HUES48 (cell line): ENCODE results near the gene PCDHA1.
"Not testable (repeated sequence)": the region's sequence is repeated elsewhere in the genome, so short reads cannot be mapped to it uniquely, and the experiment has no call there.

Source experiments
- H3K27ac ChIP-seq: one replicate; pipeline ENCODE4 v1.7.0; 2013; ENCODE audit warnings: low read depth, low read length, inconsistent platforms
- H3K27me3 ChIP-seq: 2 replicates; pipeline ENCODE4 v1.6.1; 2013; ENCODE audit warnings: mild to moderate bottlenecking, low read length; ENCODE audit not compliant: control insufficient read depth, insufficient read depth
- H3K36me3 ChIP-seq: 2 replicates; pipeline ENCODE4 v1.6.1; 2013; ENCODE audit warnings: low read length; ENCODE audit not compliant: control insufficient read depth, insufficient read depth
- H3K4me1 ChIP-seq: 2 replicates; pipeline ENCODE4 v1.6.1; 2013; ENCODE audit warnings: mild to moderate bottlenecking, low read length; ENCODE audit not compliant: control insufficient read depth, insufficient read depth
- H3K4me3 ChIP-seq: 2 replicates; pipeline ENCODE4 v1.5.1; 2013; ENCODE audit warnings: mild to moderate bottlenecking, low read depth, low read length
- H3K9ac ChIP-seq: 2 replicates; pipeline ENCODE4 v1.6.1; 2013; ENCODE audit warnings: mild to moderate bottlenecking, low read depth, low read length, moderate library complexity
- H3K9me3 ChIP-seq: 2 replicates; pipeline ENCODE4 v1.6.1; 2013; ENCODE audit warnings: low read length; ENCODE audit not compliant: control insufficient read depth, insufficient read depth

PCDHA1 gene

GRCh38 chr5:140835622-140836510 lies 49.9 kb downstream of the PCDHA1 start:
- Histone ChIP-seq H3K9ac (no peak overlapping the region), H3K27me3 (no peaks in the 10 kb centered on the region), H3K36me3 (no peaks in the 10 kb centered on the region), H3K4me3 (no peak overlapping the region), H3K4me1 (no peaks in the 10 kb centered on the region), H3K27ac (no peak overlapping the region), H3K9me3 (peaks cover 9% of the 10 kb centered on the region; the same call in 1 of the 2 replicates)

- Histone ChIP-seq H3K4me3 (no peak within 1 kb of the TSS), H3K9ac (no peak within 1 kb of the TSS), H3K36me3 (no peaks in the 10 kb centered on the region), H3K9me3 (no peaks in the 10 kb centered on the region), H3K27me3 (no peaks in the 10 kb centered on the region), H3K27ac (no peak within 1 kb of the TSS), H3K4me1 (no peaks in the 10 kb centered on the region)
Measured at GRCh38 chr5:140840978-140841962, 55.3 kb downstream of the PCDHA1 start, which contains the start of gene PCDHA8. Gene PCDHA8, plus strand, starts transcription at chr5:140841187. Its CDS starts 135 bp downstream, at chr5:140841322.

GRCh38 chr5:140842798-140843733 lies 57.1 kb downstream of the PCDHA1 start:
- Histone ChIP-seq H3K4me1 (no peaks in the 10 kb centered on the region), H3K9ac (no peak overlapping the region), H3K9me3 (no peaks in the 10 kb centered on the region), H3K27me3 (no peaks in the 10 kb centered on the region), H3K27ac (no peak overlapping the region), H3K4me3 (no peak overlapping the region), H3K36me3 (no peaks in the 10 kb centered on the region)

- H3K27me3 ChIP-seq, H3K36me3 ChIP-seq, H3K9ac ChIP-seq, H3K9me3 ChIP-seq, H3K27ac ChIP-seq, H3K4me3 ChIP-seq, H3K4me1 ChIP-seq: not testable (repeated sequence)
Measured at GRCh38 chr5:140848139-140849102, 62.5 kb downstream of the PCDHA1 start, which contains the start of gene PCDHA9. Gene PCDHA9, plus strand, starts transcription at chr5:140848382. Its CDS starts 114 bp downstream, at chr5:140848496.

GRCh38 chr5:140849831-140850634 lies 64.1 kb downstream of the PCDHA1 start:
- not testable (repeated sequence) for H3K27ac ChIP-seq, H3K36me3 ChIP-seq, H3K9ac ChIP-seq

GRCh38 chr5:140855772-140856674 lies 70.1 kb downstream of the PCDHA1 start, which contains the start of gene PCDHA10:
Gene PCDHA10, plus strand, starts transcription at chr5:140855897. Its CDS starts 152 bp downstream, at chr5:140856049.
- Histone ChIP-seq H3K27me3 (no peaks in the 10 kb centered on the region), H3K27ac (no peak within 1 kb of the TSS), H3K36me3 (no peaks in the 10 kb centered on the region), H3K9me3 (peaks cover 6% of the 10 kb centered on the region), H3K4me3 (peak within 1 kb of the TSS; percentile 73), H3K4me1 (no peaks in the 10 kb centered on the region), H3K9ac (peak within 1 kb of the TSS; percentile 72)

More at GRCh38 chr5:140849831-140850634, 64.1 kb downstream of the PCDHA1 start:
- H3K4me3 ChIP-seq, H3K4me1 ChIP-seq, H3K9me3 ChIP-seq, H3K27me3 ChIP-seq: not testable (repeated sequence)

GRCh38 chr5:140857177-140857986 lies 71.4 kb downstream of the PCDHA1 start:
- Histone ChIP-seq H3K4me3 (no peak overlapping the region), H3K9me3 (peaks cover 12% of the 10 kb centered on the region), H3K4me1 (no peaks in the 10 kb centered on the region)

GRCh38 chr5:140857987-140858240 lies 72.0 kb downstream of the PCDHA1 start:
- Histone ChIP-seq H3K9me3 (peaks cover 12% of the 10 kb centered on the region), H3K9ac (no peak overlapping the region), H3K4me1 (no peaks in the 10 kb centered on the region), H3K27ac (no peak overlapping the region), H3K36me3 (peaks cover 4% of the 10 kb centered on the region; the same call in 1 of the 2 replicates), H3K27me3 (no peaks in the 10 kb centered on the region), H3K4me3 (no peak overlapping the region)

More at GRCh38 chr5:140857177-140857986, 71.4 kb downstream of the PCDHA1 start:
- Histone ChIP-seq H3K27me3 (no peaks in the 10 kb centered on the region), H3K9ac (no peak overlapping the region), H3K27ac (no peak overlapping the region), H3K36me3 (no peaks in the 10 kb centered on the region; the same call in 1 of the 2 replicates)
